ENCODE measurements around the gene VAT1L. TPM values are rescaled to one million over a fixed set of nuclear protein-coding genes. Genes with fewer than 3 reads are reported as not detected.

VAT1L gene
- total and polyA plus RNA-seq, 2 donors (not counting 3 experiments of a cell fraction or from before 2014, with no cell fraction given) = 0.46 to 1.5 TPM

- H3K79me2 ChIP-seq (ENCODE audit: control insufficient read depth, insufficient read depth, low read length) = no peaks in the 10 kb centered on the region
- H3K9me1 ChIP-seq (replicated peaks; ENCODE audit: control insufficient read depth, extremely low read depth, insufficient read depth, low read length) = no peaks in the 10 kb centered on the region
- TF ChIP-seq CTCF (IDR thresholded peaks at IDR 0.05; ENCODE audit: extremely low read depth in 1 of 2, insufficient read depth in 1 of 2, low read depth in 1 of 2, low read length in 2 of 2) (no peak), MYC (IDR thresholded peaks at IDR 0.05; ENCODE audit: low read depth, low read length) (no peak), POLR2A (IDR thresholded peaks at IDR 0.05; ENCODE audit: low read depth, low read length) (no peak), FOS (IDR thresholded peaks at IDR 0.05; ENCODE audit: borderline replicate concordance, insufficient read depth, low read length) (no peak), POLR2AphosphoS5 (IDR thresholded peaks at IDR 0.05; ENCODE audit: insufficient read depth, low read depth, low read length) (no peak)
- no peaks in the 10 kb centered on the region for H3K9me3 ChIP-seq (replicated peaks; ENCODE audit: control insufficient read depth, insufficient read depth, low read length)
- intact Hi-C loops (cut with micrococcal nuclease) (no loop called here), dilution Hi-C loops (cut with MboI; ENCODE audit: extremely low pct_ligation_motif_present, low sequenced_read_pairs) (no loop called here)
- BruUV-seq (replicated peaks) = no TSS peak
- FAIRE-seq (no peak), DNase-seq (ENCODE audit: low read depth, low spot score) (no peak)
- H2AFZ ChIP-seq (ENCODE audit: low read depth, low read length) = no peak overlapping the region
- H3K27me3 ChIP-seq (ENCODE audit: control insufficient read depth in 2 of 2, insufficient read depth in 2 of 2, low read length in 2 of 2) = no peaks in the 10 kb centered on the region
- H4K20me1 ChIP-seq (replicated peaks; ENCODE audit: control insufficient read depth, extremely low read depth, insufficient read depth, low read length) = no peaks in the 10 kb centered on the region
- CTCF ChIA-PET = no interaction called here
- H3K9ac ChIP-seq (replicated peaks; ENCODE audit: extremely low read depth, insufficient read depth, low read length) = no peak overlapping the region
- H3K27ac ChIP-seq (ENCODE audit: insufficient read depth, low read depth, low read length) = no peak overlapping the region
- POLR2A ChIA-PET = no interaction called here
- no peak overlapping the region for H3K4me2 ChIP-seq (ENCODE audit: insufficient read depth, low read length)
- no peaks in the 10 kb centered on the region for H3K4me1 ChIP-seq (ENCODE audit: control insufficient read depth, extremely low read depth, insufficient read depth, low read length)
- no peak overlapping the region for H3K4me3 ChIP-seq (replicated peaks in 1 of 3; ENCODE audit: insufficient read depth in 1 of 3, low read depth in 1 of 3, low read length in 3 of 3)
- no peaks in the 10 kb centered on the region for H3K36me3 ChIP-seq (ENCODE audit: control insufficient read depth in 2 of 2, extremely low read depth in 1 of 2, insufficient read depth in 2 of 2, low read length in 2 of 2)
These were observed 156.3 kb downstream of the VAT1L start for GRCh38 chr16:77944631-77945030.

GRCh38 chr16:77945126-77945525 lies 156.8 kb downstream of the VAT1L start:
- BruUV-seq (replicated peaks) = no TSS peak
- ChIA-PET POLR2A (interaction anchor here (0.6 kb wide), 1 partner anchor 45 kb away, joined by 5 read pairs; no protein-coding TSS in a partner anchor), CTCF (no interaction called here)
- Histone ChIP-seq H3K4me1 (ENCODE audit: control insufficient read depth, extremely low read depth, insufficient read depth, low read length) (no peaks in the 10 kb centered on the region), H3K27ac (ENCODE audit: insufficient read depth, low read depth, low read length) (no peak overlapping the region), H4K20me1 (replicated peaks; ENCODE audit: control insufficient read depth, extremely low read depth, insufficient read depth, low read length) (no peaks in the 10 kb centered on the region), H3K9ac (replicated peaks; ENCODE audit: extremely low read depth, insufficient read depth, low read length) (no peak overlapping the region), H3K9me1 (replicated peaks; ENCODE audit: control insufficient read depth, extremely low read depth, insufficient read depth, low read length) (no peaks in the 10 kb centered on the region), H3K79me2 (ENCODE audit: control insufficient read depth, insufficient read depth, low read length) (no peaks in the 10 kb centered on the region), H2AFZ (ENCODE audit: low read depth, low read length) (no peak overlapping the region), H3K27me3 (ENCODE audit: control insufficient read depth in 2 of 2, insufficient read depth in 2 of 2, low read length in 2 of 2) (no peaks in the 10 kb centered on the region), H3K9me3 (replicated peaks; ENCODE audit: control insufficient read depth, insufficient read depth, low read length) (no peaks in the 10 kb centered on the region), H3K4me3 (replicated peaks in 1 of 3; ENCODE audit: insufficient read depth in 1 of 3, low read depth in 1 of 3, low read length in 3 of 3) (no peak overlapping the region), H3K36me3 (ENCODE audit: control insufficient read depth in 2 of 2, extremely low read depth in 1 of 2, insufficient read depth in 2 of 2, low read length in 2 of 2) (no peaks in the 10 kb centered on the region), H3K4me2 (ENCODE audit: insufficient read depth, low read length) (no peak overlapping the region)
- no peak for FAIRE-seq
- intact Hi-C loops (cut with micrococcal nuclease) (no loop called here), dilution Hi-C loops (cut with MboI; ENCODE audit: extremely low pct_ligation_motif_present, low sequenced_read_pairs) (no loop called here)
- TF ChIP-seq CTCF (IDR thresholded peaks at IDR 0.05; ENCODE audit: extremely low read depth in 1 of 2, insufficient read depth in 1 of 2, low read depth in 1 of 2, low read length in 2 of 2) = no peak
- no peak for DNase-seq (ENCODE audit: low read depth, low spot score)
